ENCODE data around the gene BCAR1.
"Not testable (repeated sequence)": the region's sequence is repeated elsewhere in the genome, so short reads cannot be mapped to it uniquely, and the experiment has no call there.

BCAR1 gene

GRCh38 chr16:75222271-75222783, 29.1 kb downstream of the BCAR1 start:
- no peak for DNase-seq

GRCh38 chr16:75219838-75220237, 31.6 kb downstream of the BCAR1 start:
- DNase-seq, result no peak

GRCh38 chr16:75219088-75219487, 32.3 kb downstream of the BCAR1 start:
- DNase-seq, result no peak

- DNase-seq, result no peak
These were observed 33.0 kb downstream of the BCAR1 start, which contains the start of gene CTRB1 for GRCh38 chr16:75218256-75219076. Gene CTRB1 (plus strand): TSS chr16:75218988. CDS start chr16:75219008, 20 bp downstream.

- DNase-seq, result no peak
These were observed 34.0 kb downstream of the BCAR1 start for GRCh38 chr16:75217389-75217851.

- no peak for DNase-seq
These were observed 34.8 kb downstream of the BCAR1 start for GRCh38 chr16:75216576-75216975.

- DNase-seq, result no peak
These were observed 35.3 kb downstream of the BCAR1 start for GRCh38 chr16:75216127-75216526.

- not testable (repeated sequence) for DNase-seq
These were observed 40.1 kb downstream of the BCAR1 start for GRCh38 chr16:75211286-75211685.

GRCh38 chr16:75209944-75210343, 41.5 kb downstream of the BCAR1 start:
- no peak for DNase-seq

- not testable (repeated sequence) for DNase-seq
These were observed 41.9 kb downstream of the BCAR1 start for GRCh38 chr16:75209514-75209913.

- no peak for DNase-seq
These were observed 42.4 kb downstream of the BCAR1 start for GRCh38 chr16:75208861-75209505.

- no peak for DNase-seq
These were observed 43.1 kb downstream of the BCAR1 start for GRCh38 chr16:75208242-75208825.

- DNase-seq, result no peak
These were observed 43.6 kb downstream of the BCAR1 start for GRCh38 chr16:75207831-75208230.

GRCh38 chr16:75206749-75207451, 44.5 kb downstream of the BCAR1 start, which contains the start of gene CTRB2:
Gene CTRB2 (minus strand): TSS chr16:75207161. CDS start chr16:75207141, 20 bp downstream.
- no peak for DNase-seq

- not testable (repeated sequence) for DNase-seq
These were observed 45.3 kb downstream of the BCAR1 start for GRCh38 chr16:75205961-75206748.

GRCh38 chr16:75205438-75205837, 46.0 kb downstream of the BCAR1 start:
- DNase-seq, result not testable (repeated sequence)

- not testable (repeated sequence) for DNase-seq
These were observed 46.5 kb downstream of the BCAR1 start for GRCh38 chr16:75204905-75205304.

GRCh38 chr16:75204410-75204758, 47.0 kb downstream of the BCAR1 start:
- DNase-seq, result no peak

- no peak for DNase-seq
These were observed 47.6 kb downstream of the BCAR1 start for GRCh38 chr16:75203667-75204409.

- DNase-seq, result no peak
These were observed 48.3 kb downstream of the BCAR1 start for GRCh38 chr16:75203096-75203495.

GRCh38 chr16:75202069-75202590, 49.3 kb downstream of the BCAR1 start:
- DNase-seq, result no peak
